PC-9 (cell line): ENCODE measurements around the gene AKAP5. TPM values are rescaled to one million over a fixed set of nuclear protein-coding genes. Genes with fewer than 3 reads are reported as not detected.
A peak's percentile ranks its signal among the peaks of the same experiment; 100 is the strongest.

Experiments used
- BruUV-seq: library from RNA; stranded (reverse); fragments of 400-500 nt; replicated peaks from 2 replicates; lab custom pipeline; 2021; lab: Mats Ljungman, UMichigan
- CTCF ChIA-PET: fragments of 300-600 bp; sonication (Branson Sonifier 250); formaldehyde crosslinking; loops from one replicate; lab custom pipeline; 2022; ENCODE audit warnings: antibody characterized with exemption; lab: Charles Lee
- POLR2A ChIA-PET: fragments of 300-600 bp; sonication (Branson Sonifier 250); formaldehyde crosslinking; loops from one replicate; lab custom pipeline; 2022; ENCODE audit warnings: antibody characterized with exemption; ENCODE audit not compliant: unreplicated experiment; lab: Charles Lee
- DNase-seq, 2 experiments: peaks; one replicate each; pipeline versions ENCODE4 v3.0.0 to v3.0.0-alpha.2; 2015 to 2022; ENCODE audit warnings: mixed read lengths in 1 of 2
- H2AFZ ChIP-seq: fragments of 200-600 bp; sonication (generic); 2 replicates; pipeline ENCODE4 v1.8.1; 2017; ENCODE audit warnings: antibody characterized with exemption
- H3F3A ChIP-seq: fragments of 200-600 bp; sonication (generic); 2 replicates; pipeline ENCODE4 v1.8.1; 2017; ENCODE audit warnings: antibody characterized with exemption, mild to moderate bottlenecking, low read depth; ENCODE audit not compliant: insufficient read depth
- H3K27ac ChIP-seq: fragments of 200-600 bp; sonication (generic); 2 replicates; pipeline ENCODE4 v1.6.1; 2016; ENCODE audit warnings: mixed run types
- H3K27me3 ChIP-seq: fragments of 200-600 bp; sonication (generic); 2 replicates; pipeline ENCODE4 v1.6.1; 2016; ENCODE audit warnings: low read depth, mixed run types; ENCODE audit not compliant: insufficient read depth
- H3K36me3 ChIP-seq: fragments of 200-600 bp; sonication (generic); 2 replicates; pipeline ENCODE4 v1.6.1; 2016; ENCODE audit warnings: low read depth, mixed run types
- H3K4me1 ChIP-seq: fragments of 200-600 bp; sonication (generic); replicated peaks from 2 replicates; pipeline ENCODE4 v1.6.1; 2016; ENCODE audit warnings: mixed run types; ENCODE audit not compliant: insufficient read depth
- H3K4me2 ChIP-seq: fragments of 200-600 bp; sonication (generic); 2 replicates; pipeline ENCODE4 v1.6.1; 2017; ENCODE audit warnings: mixed run types
- H3K4me3 ChIP-seq: fragments of 200-600 bp; sonication (generic); 2 replicates; pipeline ENCODE4 v1.6.1; 2016; ENCODE audit warnings: mixed run types
- H3K79me2 ChIP-seq: fragments of 200-600 bp; sonication (generic); 2 replicates; pipeline ENCODE4 v1.6.1; 2017; ENCODE audit warnings: low read depth, mixed run types
- H3K9me2 ChIP-seq: fragments of 200-600 bp; sonication (generic); 2 replicates; pipeline ENCODE4 v1.8.1; 2017; ENCODE audit warnings: mild to moderate bottlenecking; ENCODE audit not compliant: insufficient read depth
- H3K9me3 ChIP-seq: fragments of 200-600 bp; sonication (generic); 2 replicates; pipeline ENCODE4 v1.8.1; 2016; ENCODE audit warnings: low read depth; ENCODE audit not compliant: insufficient read depth
- H4K20me1 ChIP-seq: fragments of 200-600 bp; sonication (generic); 2 replicates; pipeline ENCODE4 v1.8.1; 2017; ENCODE audit not compliant: insufficient read depth
- CTCF ChIP-seq: fragments of 200-600 bp; sonication (generic); conservative IDR thresholded peaks from 2 replicates; pipeline ENCODE4 v1.6.1; 2017; ENCODE audit warnings: mixed run types, antibody characterized with exemption, mild to moderate bottlenecking, moderate library complexity
- EZH2 ChIP-seq: fragments of 200-600 bp; sonication (generic); IDR thresholded peaks from 2 replicates; pipeline ENCODE4 v1.8.0; 2017; ENCODE audit warnings: antibody characterized with exemption, low read depth
- intact Hi-C: fragments of 100-400 bp; cut with micrococcal nuclease; formaldehyde crosslinking; loops from one replicate; pipeline ENCODE4 v1.10.0; 2022; ENCODE audit not compliant: unreplicated experiment
- total RNA-seq: library from RNA; stranded (reverse); gene quantifications from 2 replicates; pipeline ENCODE4 v1.2.3, GENCODE V29; 2021

AKAP5 gene
- total RNA-seq, 1 experiment from 2014 or later, result 0.72 TPM

GRCh38 chr14:64504310-64504896, 39.1 kb downstream of the AKAP5 start, which contains the start of gene ZBTB1:
TSS of gene ZBTB1 (plus strand) at chr14:64504770. CDS start at chr14:64521505, 16,735 bp downstream.
- Histone ChIP-seq H3K9me3 (no peaks in the 10 kb centered on the region), H3K27ac (peak within 1 kb of the TSS; percentile 93), H3K4me3 (peak within 1 kb of the TSS; percentile 61), H2AFZ (peak within 1 kb of the TSS; percentile 93), H3K4me1 (peaks cover 60% of the 10 kb centered on the region), H3K27me3 (no peaks in the 10 kb centered on the region), H3K79me2 (peaks cover 87% of the 10 kb centered on the region), H3F3A (peaks cover 45% of the 10 kb centered on the region), H3K4me2 (peak within 1 kb of the TSS; percentile 82), H3K9me2 (no peaks in the 10 kb centered on the region), H4K20me1 (peaks cover 30% of the 10 kb centered on the region), H3K36me3 (0 out of 2 replicates have a peak, but pooled peaks cover 8% of the 10 kb centered on the region)
- no TSS peak for BruUV-seq
- DNase-seq, result peak; percentile 67 to 86
- intact Hi-C loops, result loop anchor here (2.0 to 10.0 kb wide), 4 partner anchors 200 to 468 kb away; partner anchors contain the start of genes CHURC1, PLEKHG3 and RAB15
- ChIA-PET CTCF (interaction anchor here (0.6 to 0.7 kb wide), 3 partner anchors 10 to 779 kb away, joined by 3 to 6 read pairs (median 5); no protein-coding TSS in a partner anchor), POLR2A (interaction anchor here (0.5 to 0.6 kb wide), 3 partner anchors 31 to 50 kb away, joined by 3 to 9 read pairs (median 4); no protein-coding TSS in a partner anchor)
- TF ChIP-seq EZH2, result no peak
- no peak for TF ChIP-seq CTCF

GRCh38 chr14:64504897-64505794, 39.8 kb downstream of the AKAP5 start:
- peaks cover 33% of the 10 kb centered on the region for H4K20me1 ChIP-seq
- 0 out of 2 replicates have a peak, but pooled peaks cover 8% of the 10 kb centered on the region for H3K36me3 ChIP-seq
- intact Hi-C loops, result loop anchor here (2.0 to 10.0 kb wide), 4 partner anchors 200 to 467 kb away; partner anchors contain the start of genes CHURC1, PLEKHG3 and RAB15
- DNase-seq, result peak; percentile 77 to 85
- H2AFZ ChIP-seq, result peak overlapping the region; percentile 93
- peaks cover 63% of the 10 kb centered on the region for H3K4me1 ChIP-seq
- BruUV-seq, result TSS peak; percentile 44
- H3K27me3 ChIP-seq, result no peaks in the 10 kb centered on the region
- H3K9me2 ChIP-seq, result no peaks in the 10 kb centered on the region
- ChIA-PET POLR2A (interaction anchor here (0.6 to 1.0 kb wide), 5 partner anchors 30 to 215 kb away, joined by 3 to 9 read pairs (median 5); partner anchors contain the start of gene HSPA2), CTCF (interaction anchor here (0.6 to 0.7 kb wide), 2 partner anchors 318 to 653 kb away, joined by 3 read pairs; no protein-coding TSS in a partner anchor)
- peak overlapping the region; percentile 82 for H3K4me2 ChIP-seq
- H3K9me3 ChIP-seq, result no peaks in the 10 kb centered on the region
- H3K79me2 ChIP-seq, result peaks cover 85% of the 10 kb centered on the region
- peak overlapping the region; percentile 61 for H3K4me3 ChIP-seq
- H3F3A ChIP-seq, result peaks cover 52% of the 10 kb centered on the region
- TF ChIP-seq CTCF (no peak), EZH2 (no peak)
- H3K27ac ChIP-seq, result peak overlapping the region; percentile 93

- TF ChIP-seq EZH2 (no peak), CTCF (no peak)
- peaks cover 46% of the 10 kb centered on the region for H3F3A ChIP-seq
- no peaks in the 10 kb centered on the region for H3K27me3 ChIP-seq
- peak overlapping the region; percentile 32 for H3K27ac ChIP-seq
- POLR2A ChIA-PET, result interaction anchor here (0.5 to 0.7 kb wide), 2 partner anchors 86 to 805 kb away, joined by 3 to 4 read pairs; no protein-coding TSS in a partner anchor
- peaks cover 57% of the 10 kb centered on the region for H3K4me1 ChIP-seq
- peaks cover 85% of the 10 kb centered on the region for H3K79me2 ChIP-seq
- H4K20me1 ChIP-seq, result peaks cover 42% of the 10 kb centered on the region
- no peaks in the 10 kb centered on the region for H3K9me3 ChIP-seq
- H3K4me2 ChIP-seq, result peak overlapping the region; percentile 82
- BruUV-seq, result no TSS peak
- DNase-seq, result no peak
- no peaks in the 10 kb centered on the region for H3K9me2 ChIP-seq
- H3K36me3 ChIP-seq, result 0 out of 2 replicates have a peak, but pooled peaks cover 8% of the 10 kb centered on the region
- peak overlapping the region; percentile 61; the same call in 1 of the 2 replicates for H3K4me3 ChIP-seq
- H2AFZ ChIP-seq, result no peak overlapping the region
- CTCF ChIA-PET, result no interaction called here
- intact Hi-C loops, result loop anchor here (10.0 kb wide), 2 partner anchors 198 to 408 kb away; partner anchors contain the start of genes CHURC1 and PLEKHG3
These were observed 41.4 kb downstream of the AKAP5 start for GRCh38 chr14:64506721-64507120.
